VCaP (cell line): ENCODE results near the gene KHNYN.

ENCODE experiments used
- H3K27ac ChIP-seq: fragments of 450-650 bp; 2 replicates; pipeline ENCODE4 v1.5.1; 2017
- CTCF ChIP-seq: fragments of 450-650 bp; conservative IDR thresholded peaks from 2 replicates; pipeline ENCODE4 v1.5.1; 2017; ENCODE audit warnings: mild to moderate bottlenecking, moderate library complexity

The KHNYN gene

GRCh38 chr14:24427537-24428508 lies 1.9 kb upstream of the KHNYN start:
- TF ChIP-seq CTCF: no peak
- H3K27ac ChIP-seq: no peak overlapping the region

GRCh38 chr14:24428628-24429394 lies 943 bp upstream of the KHNYN start:
- TF ChIP-seq CTCF: no peak
- peak overlapping the region; percentile 88 for H3K27ac ChIP-seq

GRCh38 chr14:24430143-24430681 lies 458 bp downstream of the KHNYN start:
- peak overlapping the region; percentile 88 for H3K27ac ChIP-seq
- no peak for TF ChIP-seq CTCF

- TF ChIP-seq CTCF: no peak
These were observed 1.2 kb downstream of the KHNYN start for GRCh38 chr14:24430682-24431568.

GRCh38 chr14:24431569-24432258 lies 2.0 kb downstream of the KHNYN start:
- TF ChIP-seq CTCF: peak; percentile 96
- H3K27ac ChIP-seq: peak overlapping the region; percentile 88

More at GRCh38 chr14:24430682-24431568, 1.2 kb downstream of the KHNYN start:
- H3K27ac ChIP-seq: peak overlapping the region; percentile 88

- no peak for TF ChIP-seq CTCF
- peak overlapping the region; percentile 88 for H3K27ac ChIP-seq
These were observed 2.7 kb downstream of the KHNYN start for GRCh38 chr14:24432259-24433131.
